Measurements from ENCODE around the gene WIZ. TPM values are rescaled to one million over a fixed set of nuclear protein-coding genes. Genes with fewer than 3 reads are reported as not detected.
A peak's percentile ranks its signal among the peaks of the same experiment; 100 is the strongest.
"Not testable (repeated sequence)": the region's sequence is repeated elsewhere in the genome, so short reads cannot be mapped to it uniquely, and the experiment has no call there.

The WIZ gene, protein sequence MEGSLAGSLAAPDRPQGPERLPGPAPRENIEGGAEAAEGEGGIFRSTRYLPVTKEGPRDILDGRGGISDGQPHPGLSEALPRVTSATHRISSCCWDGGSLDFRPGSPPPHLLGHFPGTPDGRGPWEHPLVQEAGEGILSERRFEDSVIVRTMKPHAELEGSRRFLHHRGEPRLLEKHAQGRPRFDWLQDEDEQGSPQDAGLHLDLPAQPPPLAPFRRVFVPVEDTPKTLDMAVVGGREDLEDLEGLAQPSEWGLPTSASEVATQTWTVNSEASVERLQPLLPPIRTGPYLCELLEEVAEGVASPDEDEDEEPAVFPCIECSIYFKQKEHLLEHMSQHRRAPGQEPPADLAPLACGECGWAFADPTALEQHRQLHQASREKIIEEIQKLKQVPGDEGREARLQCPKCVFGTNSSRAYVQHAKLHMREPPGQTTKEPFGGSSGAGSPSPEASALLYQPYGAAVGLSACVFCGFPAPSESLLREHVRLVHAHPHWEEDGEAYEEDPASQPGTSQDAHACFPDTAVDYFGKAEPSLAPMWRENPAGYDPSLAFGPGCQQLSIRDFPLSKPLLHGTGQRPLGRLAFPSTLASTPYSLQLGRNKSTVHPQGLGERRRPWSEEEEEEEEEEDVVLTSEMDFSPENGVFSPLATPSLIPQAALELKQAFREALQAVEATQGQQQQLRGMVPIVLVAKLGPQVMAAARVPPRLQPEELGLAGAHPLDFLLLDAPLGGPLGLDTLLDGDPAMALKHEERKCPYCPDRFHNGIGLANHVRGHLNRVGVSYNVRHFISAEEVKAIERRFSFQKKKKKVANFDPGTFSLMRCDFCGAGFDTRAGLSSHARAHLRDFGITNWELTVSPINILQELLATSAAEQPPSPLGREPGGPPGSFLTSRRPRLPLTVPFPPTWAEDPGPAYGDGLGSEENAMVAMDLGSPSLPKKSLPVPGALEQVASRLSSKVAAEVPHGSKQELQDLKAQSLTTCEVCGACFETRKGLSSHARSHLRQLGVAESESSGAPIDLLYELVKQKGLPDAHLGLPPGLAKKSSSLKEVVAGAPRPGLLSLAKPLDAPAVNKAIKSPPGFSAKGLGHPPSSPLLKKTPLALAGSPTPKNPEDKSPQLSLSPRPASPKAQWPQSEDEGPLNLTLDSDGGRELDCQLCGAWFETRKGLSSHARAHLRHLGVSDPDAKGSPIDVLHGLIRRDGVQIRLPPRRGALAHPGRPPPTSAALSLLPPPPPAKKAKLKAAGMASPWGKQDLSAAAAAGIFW (N-terminal part only)
- 10 to 100 TPM; 20.2 to 31.0 (median 28.3) TPM for polyA plus RNA-seq (ENCODE audit: insufficient read length in 10 of 10)
- long read RNA-seq, donor 1, partial matches to known transcripts, result 0 of 2 reads
- long read RNA-seq, donor 1, other reads (novel, unspliced or antisense), result 0 of 2 reads
- long read RNA-seq, donor 2, partial matches to known transcripts, result 8 of 12 reads
- long read RNA-seq, donor 2, other reads (novel, unspliced or antisense), result 0 of 12 reads
- long read RNA-seq, donor 3, result 0 reads
- long read RNA-seq, donor 4, result 0 reads
- long read RNA-seq, donor 5, partial matches to known transcripts, result 5 of 6 reads
- long read RNA-seq, donor 5, other reads (novel, unspliced or antisense), result 0 of 6 reads
- long read RNA-seq, donor 6, partial matches to known transcripts, result 0 of 1 reads
- long read RNA-seq, donor 6, other reads (novel, unspliced or antisense), result 0 of 1 reads
- long read RNA-seq, donor 7, partial matches to known transcripts, result 0 of 2 reads
- long read RNA-seq, donor 7, other reads (novel, unspliced or antisense), result 0 of 2 reads
- long read RNA-seq, donor 8, partial matches to known transcripts, result 16 of 17 reads
- long read RNA-seq, donor 8, other reads (novel, unspliced or antisense), result 0 of 17 reads
- long read RNA-seq, donor 9, result 0 reads

DNA sequence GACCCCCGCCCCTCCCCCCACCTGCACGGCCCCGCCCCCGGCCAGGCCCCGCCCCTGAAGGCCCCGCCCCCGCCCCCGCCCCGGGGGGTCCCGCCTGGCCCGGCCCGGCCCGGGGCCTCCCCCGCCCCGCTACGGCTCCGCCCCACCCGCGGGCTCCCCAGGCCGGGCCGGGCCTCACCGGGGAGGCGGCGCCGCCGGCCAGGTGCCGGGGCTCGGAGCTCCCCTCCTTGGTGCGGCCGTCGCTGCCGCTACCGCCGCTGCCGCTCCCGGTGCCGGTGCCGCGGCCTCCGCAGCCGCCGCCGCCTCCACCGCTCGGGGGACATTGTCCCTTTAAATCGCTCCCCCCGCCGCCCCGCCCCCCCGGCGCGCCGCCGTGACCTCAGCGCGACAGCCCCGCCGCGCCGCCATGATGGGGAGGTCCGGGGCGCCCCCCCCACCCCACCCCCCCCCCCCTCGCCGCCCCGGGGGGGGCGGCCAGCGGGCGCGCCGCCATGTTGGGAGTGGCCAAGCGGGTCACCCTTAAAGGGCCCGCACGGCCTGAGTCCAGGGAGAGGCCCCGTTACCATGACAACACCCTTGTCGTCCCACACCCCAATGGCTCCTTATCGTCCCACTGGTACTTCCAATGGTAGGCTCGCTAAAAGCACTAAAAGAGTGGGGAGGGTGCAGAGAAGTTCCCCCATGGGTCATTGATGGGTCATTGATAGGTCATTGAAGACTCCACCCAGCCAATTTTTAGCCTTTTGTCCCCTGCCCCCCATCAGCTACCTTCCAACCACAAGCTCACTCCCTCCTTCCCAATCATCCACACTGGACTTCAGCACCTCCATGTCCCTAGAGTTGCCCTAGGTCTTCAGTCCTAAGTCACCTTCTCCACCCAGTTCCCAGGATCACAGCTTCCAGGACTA, at the start of gene WIZ:
Gene WIZ, minus strand, starts transcription at position 337 of the 908 bp plus-strand sequence. CDS start 1,649 bp downstream, outside the sequence.
- peak; percentile 72 to 85 (median 78) for DNase-seq

DNA sequence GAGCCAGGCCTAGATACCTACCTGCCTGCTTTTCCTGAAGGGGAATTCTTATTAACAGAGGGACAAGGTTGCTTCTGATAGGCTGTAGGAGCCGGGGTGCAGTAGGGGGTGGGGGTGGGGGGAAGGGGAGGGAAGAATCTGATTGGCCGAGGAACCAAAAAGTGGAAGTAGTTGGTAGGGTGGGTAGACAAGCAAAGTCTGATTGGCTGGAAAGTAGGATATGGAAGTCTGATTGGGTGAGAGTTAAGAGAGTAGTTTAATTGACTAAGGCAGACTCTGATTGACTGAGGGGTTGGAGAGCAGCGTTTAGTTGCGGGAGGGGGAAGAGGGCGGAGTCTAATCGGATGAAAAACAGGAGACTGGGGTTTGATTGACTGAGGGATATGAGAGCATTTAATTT, 49.2 kb upstream of the WIZ start:
- no peak for DNase-seq

DNA sequence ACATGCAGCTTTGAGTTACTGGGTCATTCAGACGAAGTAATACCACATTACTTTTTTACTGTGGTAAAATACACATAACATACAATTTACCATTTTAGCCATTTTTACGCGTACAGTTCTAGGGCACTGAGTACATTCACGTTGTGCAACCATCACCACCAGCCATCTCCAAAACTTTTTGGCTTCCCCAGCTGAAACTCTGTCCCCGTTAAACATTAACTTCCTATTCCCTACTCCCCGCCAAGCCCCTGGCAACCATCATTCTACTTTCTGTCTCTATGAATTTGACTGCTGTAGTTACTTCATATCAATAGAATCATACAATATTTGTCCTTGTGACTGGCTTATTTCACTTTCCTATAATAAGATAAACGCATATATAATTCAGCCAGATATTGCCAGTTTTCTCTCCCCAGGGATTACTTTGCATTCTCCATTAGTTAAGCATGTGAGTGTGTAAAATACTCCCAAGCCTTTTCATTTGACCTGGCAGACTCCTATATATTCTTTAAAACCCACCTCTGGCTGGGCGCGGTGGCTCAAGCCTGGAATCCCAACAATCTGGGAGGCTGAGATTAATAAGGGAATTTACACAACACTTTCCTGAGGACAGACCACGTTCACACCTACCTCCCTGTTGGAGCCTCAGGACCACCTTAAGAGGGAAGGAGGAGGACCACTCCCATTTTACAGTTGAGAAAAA, 48.6 kb upstream of the WIZ start:
- no peak for DNase-seq

DNA sequence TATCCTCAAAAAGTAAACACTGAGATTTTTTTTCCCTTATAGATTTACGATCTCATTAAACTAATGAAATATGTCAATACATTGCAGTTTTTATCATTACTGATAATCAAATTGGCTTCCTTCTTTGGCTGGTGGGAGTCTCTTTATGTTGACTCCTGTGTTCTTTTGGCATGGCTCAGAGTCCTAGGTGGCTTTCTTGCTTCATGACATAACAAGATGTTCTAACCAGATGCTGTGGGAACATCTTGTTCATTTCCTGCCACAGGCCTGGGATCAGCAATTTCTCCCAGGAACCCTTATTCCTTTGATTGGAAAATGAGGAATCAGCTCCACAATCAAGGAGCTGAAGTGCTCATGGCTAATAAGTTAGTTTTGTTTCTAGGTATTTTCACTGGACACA, 45.4 kb upstream of the WIZ start:
- no peak for DNase-seq

DNA sequence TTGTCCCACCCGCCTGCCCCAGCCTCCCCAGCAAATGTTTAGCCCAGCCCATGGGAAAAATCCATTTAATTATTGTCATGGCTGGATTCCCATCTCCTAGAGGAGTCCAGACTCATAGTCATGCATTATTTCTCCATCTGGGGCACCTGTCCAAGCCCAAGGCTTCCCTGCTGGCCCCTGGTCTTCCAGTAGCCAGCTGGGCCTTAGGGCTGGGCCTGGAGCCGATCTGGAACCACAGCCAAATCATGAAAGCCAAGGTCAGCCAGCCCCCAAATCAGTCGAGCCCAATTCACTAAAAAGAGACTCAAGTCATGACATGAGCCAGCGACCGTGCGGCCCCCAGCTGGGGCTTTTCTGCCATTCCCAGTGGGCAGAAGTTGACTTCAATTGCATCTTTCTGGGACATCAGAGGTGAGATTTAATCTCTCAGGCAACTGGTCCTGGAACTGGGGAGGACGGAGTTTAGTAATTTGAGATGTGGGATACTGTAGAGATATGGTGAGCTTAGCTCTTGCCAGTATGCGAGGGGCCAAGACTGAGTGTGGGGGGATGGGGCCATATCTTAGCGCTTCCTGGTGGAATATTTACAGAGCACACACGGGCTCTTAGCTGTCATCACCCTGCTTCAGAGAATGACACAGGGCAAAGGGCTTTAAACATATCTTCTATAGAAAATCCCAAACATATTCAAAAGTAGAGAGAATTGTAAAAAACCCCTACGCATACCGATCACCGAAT, 38.9 kb upstream of the WIZ start:
- peak in 2 of 3 donors; percentile 30 to 51 for DNase-seq

DNA sequence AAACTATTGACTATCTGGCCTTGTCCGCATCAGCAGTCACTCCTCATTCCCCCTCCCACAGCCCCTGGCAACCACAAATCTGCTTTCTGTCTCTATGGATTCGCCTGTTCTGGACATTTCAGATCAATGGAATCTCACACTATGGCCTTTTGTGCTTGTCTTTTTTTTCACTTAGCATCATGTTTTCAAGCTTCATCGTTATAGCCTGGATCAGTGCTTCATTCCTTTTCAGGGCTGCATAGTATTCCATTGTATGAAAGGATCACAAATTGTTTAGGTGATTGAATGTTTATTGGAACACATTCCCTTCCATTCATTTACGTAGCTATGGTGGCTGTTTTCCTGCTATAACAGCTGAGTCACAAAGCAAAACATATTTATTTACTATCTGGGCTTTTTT, 37.3 kb upstream of the WIZ start:
- DNase-seq, result no peak

DNA sequence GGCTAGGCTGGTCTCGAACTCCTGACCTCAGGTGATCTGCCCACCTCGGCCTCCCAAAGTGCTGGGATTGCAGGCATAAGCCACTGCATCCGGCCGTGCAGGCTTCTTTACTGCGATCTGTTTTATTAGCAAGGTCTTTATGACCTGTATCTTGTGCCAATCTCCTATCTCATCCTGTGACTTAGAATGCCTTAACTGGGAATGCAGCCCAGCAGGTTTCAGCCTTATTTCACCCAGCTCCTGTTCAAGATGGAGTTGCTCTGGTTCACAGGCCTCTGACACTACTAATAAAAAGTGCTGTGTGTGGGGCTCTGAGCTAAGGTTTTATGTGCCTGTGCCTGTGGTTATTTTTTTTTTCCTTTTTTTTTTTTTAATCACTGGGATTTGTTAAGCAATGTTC, 36.0 kb upstream of the WIZ start:
- not testable (repeated sequence) for DNase-seq

DNA sequence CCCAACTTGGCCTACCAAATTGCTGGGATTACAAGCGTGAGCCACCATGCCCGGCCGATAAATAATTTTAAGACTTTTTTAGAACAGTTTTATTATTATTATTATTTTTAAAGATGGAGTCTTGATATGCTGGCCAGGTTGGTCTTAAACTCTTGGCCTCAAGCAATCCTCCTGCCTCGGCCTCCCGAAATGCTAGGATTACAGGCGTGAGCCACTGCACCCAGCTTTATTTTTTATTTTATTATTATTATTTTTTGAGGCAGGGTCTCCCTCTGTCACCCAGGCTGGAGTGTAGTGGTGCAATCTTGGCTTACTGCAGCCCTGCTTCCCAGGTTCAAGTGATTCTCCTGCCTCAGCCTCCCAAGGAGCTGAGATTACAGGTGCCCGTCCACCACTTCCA, 31.2 kb upstream of the WIZ start:
- not testable (repeated sequence) for DNase-seq

DNA sequence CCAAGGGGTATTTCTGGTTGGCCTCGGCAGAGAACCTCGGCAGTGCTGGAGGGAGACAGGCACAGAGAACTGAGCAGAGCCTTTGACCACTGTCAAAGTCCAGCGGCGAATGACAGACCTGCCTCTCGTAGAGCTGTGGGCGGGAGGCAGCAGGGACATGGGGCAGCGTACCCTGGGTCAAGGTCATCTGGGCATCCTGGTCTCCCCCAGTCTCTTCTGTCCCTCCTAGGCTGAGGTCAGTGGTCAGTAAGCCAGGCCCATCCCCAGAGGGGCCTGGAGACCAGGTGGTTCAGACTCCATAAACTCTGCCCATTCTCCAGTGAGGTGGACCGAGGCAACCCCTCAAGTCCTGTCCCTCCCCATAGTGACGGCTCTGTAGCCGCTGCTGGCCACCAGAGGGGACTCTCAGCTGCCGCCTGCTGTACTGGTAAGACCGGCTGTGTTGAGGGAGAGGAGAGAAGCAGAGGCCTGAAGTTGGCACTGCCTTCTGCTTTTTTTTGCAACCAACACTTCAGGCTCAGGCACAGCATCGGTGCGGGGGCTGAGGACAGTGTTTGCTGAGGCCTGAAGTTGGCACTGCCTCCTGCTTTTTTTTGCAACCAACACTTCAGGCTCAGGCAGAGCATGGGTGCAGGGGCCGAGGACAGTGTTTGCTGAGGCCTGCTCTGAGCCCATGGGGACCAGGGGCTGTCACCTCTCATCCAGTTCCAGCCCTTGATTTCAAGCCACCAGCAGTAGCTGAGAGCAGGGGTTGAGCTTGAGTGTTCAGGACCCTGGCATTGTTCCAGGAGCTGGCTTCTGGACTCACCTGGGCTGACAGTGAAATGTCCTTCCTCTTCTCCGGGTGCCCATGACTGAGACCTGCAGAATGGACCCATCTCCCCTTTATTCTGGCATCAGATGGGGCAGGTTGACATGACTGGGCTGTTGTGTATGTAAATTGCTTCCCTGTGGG, 29.9 kb upstream of the WIZ start, which contains the start of gene PGLYRP2:
Gene PGLYRP2, minus strand, starts transcription at position 111 of the 955 bp plus-strand sequence. CDS start 130 bp downstream, outside the sequence.
- no peak for DNase-seq

DNA sequence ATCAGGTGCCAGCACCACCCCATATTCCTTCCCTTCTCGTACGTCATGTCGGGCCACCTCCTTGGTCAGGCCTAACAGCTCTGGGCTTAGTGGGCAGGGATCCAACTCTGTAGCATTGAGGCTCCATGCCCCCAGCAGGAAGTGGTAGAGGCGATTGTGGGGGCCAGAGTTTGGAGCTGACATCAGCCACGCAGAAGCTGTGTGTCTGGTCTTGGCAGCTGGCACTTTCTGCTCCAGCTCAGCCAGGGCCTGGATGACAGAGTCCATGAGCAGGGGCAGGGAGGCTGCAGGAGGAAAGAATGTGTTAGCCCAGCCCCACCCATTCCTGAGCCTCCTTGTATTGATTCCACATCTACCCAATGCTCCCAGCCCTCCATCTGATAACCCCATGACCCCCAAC, 26.6 kb upstream of the WIZ start:
- no peak for DNase-seq

DNA sequence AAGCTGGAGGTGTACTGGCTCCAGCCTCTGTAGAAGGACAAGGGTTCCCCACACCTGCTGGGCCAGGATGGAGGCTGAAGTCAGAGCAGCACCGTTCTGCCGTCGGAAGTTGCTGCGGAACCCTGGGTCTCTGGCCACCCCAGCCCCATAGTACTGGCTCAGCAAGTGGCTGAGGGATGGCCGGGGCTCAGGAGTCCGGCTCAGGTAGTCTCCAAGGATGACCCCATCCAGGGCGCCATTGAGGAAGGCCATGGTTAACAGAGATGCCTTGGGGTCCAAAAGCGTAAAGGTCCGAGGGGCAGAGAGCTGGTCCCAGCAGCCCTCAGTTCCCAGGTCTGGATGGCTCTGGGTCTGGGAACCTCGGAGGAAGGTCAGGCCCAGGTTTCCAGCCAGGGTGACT, 25.9 kb upstream of the WIZ start:
- DNase-seq, result no peak

DNA sequence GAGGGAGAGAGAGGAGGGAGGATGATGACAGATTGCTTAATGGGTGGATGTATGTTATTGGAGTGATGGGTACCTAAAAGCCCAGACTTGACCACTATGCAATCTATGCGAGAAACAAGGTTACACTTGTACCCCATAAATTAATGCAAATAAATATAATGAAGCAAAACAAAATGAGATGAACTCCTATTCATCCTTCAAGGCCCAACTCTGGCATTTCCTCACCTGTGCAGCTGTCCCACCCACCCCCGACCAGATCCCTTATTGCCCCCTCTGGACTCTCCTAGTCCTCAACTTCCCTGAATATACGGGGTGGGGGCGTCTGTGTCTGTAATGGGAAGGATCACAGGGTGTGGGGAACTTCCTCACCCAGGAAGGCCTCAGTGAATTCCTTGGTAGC, 25.4 kb upstream of the WIZ start:
- DNase-seq, result no peak

DNA sequence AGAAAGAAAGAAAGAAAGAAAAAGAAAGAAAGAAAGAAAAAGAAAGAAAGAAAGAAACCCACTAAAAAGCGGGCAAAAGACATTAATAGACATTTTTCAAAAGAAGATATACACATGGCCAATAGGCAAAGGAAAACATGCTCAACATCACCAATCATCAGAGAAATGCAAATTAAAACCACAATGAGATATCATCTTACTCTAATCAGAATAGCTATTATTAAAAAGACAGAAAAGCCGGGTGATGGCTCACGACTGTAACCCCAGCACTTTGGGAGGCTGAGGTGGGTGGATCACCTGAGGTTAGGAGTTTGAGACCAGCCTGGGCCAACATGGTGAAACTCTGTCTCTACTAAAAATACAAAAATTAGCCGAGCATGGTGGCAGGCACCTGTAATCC, 24.1 kb upstream of the WIZ start:
- not testable (repeated sequence) for DNase-seq

DNA sequence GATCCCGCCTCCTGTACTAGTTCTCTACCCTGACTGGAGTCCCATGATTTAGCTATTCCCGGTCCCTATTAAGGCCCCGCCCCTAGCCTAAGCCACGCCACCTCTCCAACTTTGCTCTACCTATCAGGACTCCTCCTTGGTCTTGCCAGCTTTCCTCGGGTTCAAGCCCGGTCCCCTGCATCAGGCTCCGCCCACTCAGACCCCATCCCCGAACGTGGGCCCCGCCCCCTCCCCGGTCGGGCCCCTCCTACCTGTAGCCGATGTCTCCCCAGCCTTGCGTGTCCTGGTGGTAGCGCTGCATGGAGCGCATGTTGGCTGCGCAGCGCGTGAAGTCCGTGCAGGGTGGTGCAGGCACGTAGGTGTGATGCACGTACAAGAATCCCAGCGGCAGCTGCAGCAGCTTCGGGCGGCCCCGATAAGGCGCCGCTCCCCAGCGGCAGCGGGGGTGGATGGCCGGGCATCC, 21.9 kb upstream of the WIZ start:
- DNase-seq, result no peak

DNA sequence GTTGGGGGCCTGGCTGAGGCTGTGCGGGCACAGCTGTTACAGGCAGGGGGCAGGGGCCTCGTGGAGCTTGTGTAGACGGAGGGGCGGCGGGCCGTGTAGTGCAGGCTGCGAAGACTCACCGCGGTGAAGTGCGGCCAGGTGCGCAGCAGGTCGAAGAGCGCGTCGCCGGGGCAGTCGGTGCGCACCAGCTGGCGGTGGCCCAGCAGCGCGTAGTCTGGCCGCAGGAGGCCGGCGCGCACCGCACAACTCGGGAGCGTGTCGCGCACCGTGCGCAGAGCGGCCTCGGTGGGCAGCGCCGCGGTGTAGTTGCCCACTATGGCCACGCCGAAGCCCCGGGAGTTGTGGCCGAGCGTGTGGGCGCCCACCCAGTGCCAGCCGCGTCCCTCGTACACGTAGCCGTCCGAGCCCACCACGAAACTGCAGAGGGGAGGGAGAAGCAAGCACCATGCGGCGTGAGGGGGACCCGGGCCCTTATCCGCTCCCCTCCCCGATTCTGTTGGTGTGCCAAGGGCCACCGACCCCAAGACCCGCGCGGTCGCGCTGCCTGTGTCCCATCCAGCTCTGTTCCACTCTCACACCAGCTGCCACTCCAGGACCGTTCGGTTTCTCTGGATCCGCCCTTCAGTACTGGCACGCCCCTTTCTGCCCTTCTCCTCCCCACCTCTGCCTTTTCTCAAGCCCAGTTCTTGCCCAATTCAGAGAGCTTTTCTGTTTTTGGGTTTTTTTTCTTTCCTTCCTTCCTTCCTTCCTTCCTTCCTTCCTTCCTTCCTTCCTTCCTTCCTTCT, 19.9 kb upstream of the WIZ start:
- no peak for DNase-seq

All from muscle of back (tissue), 13 donors.